Placental epithelial cell (primary cell): ENCODE results near the gene NME1. TPM values are rescaled to one million over a fixed set of nuclear protein-coding genes. Genes with fewer than 3 reads are reported as not detected.

Experiments used
- total RNA-seq: library from RNA; depleted of rRNA; stranded (reverse); fragments of >200 nt; gene quantifications from 2 replicates; pipeline ENCODE4 v1.2.3, GENCODE V29; 2012

The NME1 gene
- 9.8 and 83.4 TPM in 2 replicates for total RNA-seq

DNA sequence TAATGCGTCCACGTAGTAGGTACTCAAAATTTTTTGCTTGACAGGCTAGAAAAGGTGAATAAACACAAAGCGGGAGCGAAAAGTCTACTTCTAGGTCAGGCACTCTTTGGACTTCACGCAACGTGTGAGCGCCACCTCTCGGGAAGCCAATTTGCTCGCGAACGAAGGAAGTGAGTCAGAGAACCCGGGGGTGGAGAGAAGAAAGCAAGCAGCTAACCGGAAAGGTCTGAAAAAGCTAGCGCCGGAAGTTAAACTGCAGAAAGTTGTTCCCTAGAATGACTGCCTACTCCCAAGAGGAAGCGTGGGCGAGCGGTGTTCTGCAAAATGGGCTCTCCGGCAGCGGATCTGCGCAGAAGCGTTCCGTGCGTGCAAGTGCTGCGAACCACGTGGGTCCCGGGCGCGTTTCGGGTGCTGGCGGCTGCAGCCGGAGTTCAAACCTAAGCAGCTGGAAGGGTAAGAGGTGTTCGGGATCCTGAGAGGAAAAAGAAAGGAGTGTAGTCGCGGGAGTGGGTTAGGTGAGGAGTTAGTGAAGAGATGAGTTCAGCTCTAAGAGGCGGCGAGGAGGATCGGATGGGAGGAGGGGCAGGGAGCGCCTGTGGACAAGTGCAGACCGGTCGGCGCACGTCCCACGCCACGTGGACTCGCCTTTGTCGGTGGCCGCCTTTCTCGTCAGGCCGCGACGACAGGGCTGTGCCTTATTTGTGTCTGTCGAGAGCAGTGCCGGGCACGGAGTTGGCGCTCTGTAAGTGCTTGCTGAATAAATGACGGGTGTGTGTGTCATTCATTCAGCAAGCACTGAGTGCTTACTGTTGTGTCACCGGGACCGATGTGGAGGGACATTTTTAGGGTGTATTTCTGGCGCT lies at the start of gene NME1:
Gene NME1, plus strand, starts transcription at position 350 of the 863 bp plus-strand sequence. CDS start 2,096 bp downstream, outside the sequence.

GRCh38 chr17:51120739-51121619 lies 32.4 kb upstream of the NME1 start, which contains the start of gene SPAG9:
SPAG9 (minus strand) TSS chr17:51120868; CDS start chr17:51120656, 212 bp downstream.

DNA sequence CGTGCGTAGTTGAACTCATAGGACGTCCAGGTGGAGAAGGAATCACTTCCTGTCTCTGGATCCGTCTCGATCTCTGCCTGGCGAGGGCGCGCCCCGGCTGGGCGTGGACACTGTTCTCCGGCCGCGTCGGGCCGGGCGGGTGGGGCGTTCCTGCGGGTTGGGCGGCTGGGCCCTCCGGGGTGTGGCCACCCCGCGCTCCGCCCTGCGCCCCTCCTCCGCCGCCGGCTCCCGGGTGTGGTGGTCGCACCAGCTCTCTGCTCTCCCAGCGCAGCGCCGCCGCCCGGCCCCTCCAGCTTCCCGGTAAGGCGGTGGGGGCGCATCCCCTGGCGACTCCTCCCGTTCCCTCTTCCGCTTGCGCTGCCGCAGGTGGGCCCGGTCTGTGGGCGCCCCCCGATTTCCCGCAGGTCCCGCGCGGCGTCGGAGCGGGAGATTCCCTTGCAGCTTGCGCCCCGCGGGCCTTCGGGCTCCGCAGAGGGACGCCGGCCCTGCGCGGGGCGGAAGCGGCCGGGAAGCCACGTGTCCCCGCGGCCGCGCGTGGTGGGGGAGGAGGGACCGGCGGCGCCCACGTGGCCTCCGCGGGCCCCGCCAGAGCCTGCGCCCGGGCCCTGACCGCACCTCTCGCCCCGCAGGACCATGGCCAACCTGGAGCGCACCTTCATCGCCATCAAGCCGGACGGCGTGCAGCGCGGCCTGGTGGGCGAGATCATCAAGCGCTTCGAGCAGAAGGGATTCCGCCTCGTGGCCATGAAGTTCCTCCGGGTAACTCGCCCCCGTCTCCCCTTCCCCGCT lies 13.0 kb downstream of the NME1 start, which contains the start of gene NME2:
Gene NME2, plus strand, starts transcription at position 214 of the 789 bp plus-strand sequence. Its CDS starts 420 bp downstream, at position 634.

Other genes starting within 250 kb of the NME1 start
- 98.8 and 113 TPM in 2 replicates for gene SPAG9, start 32.7 kb upstream of the NME1 start, total RNA-seq
- gene NME2, start 12.9 kb downstream of the NME1 start, total RNA-seq = 432 and 817 TPM in 2 replicates
- gene MBTD1, start 106.5 kb downstream of the NME1 start, total RNA-seq = 9.8 and 21.6 TPM in 2 replicates
- 20.8 and 27.1 TPM in 2 replicates for gene UTP18, start 107.0 kb downstream of the NME1 start, total RNA-seq